Measurements from ENCODE around the gene GNG12.

Gene GNG12

GRCh38 chr1:67840449-67840848 lies 7.2 kb upstream of the GNG12 start:
- DNase-seq (ENCODE audit: low spot score) = no peak

GRCh38 chr1:67839826-67840225 lies 6.6 kb upstream of the GNG12 start:
- DNase-seq (ENCODE audit: low spot score) = no peak

- DNase-seq (ENCODE audit: low spot score) = no peak
Observed at GRCh38 chr1:67838180-67838910, 5.1 kb upstream of the GNG12 start.

GRCh38 chr1:67836769-67837168 lies 3.5 kb upstream of the GNG12 start:
- no peak for DNase-seq (ENCODE audit: low spot score)

GRCh38 chr1:67835663-67836452 lies 2.6 kb upstream of the GNG12 start:
- no peak for DNase-seq (ENCODE audit: low spot score)

GRCh38 chr1:67834246-67834877 lies 1.1 kb upstream of the GNG12 start:
- DNase-seq (ENCODE audit: low spot score) = no peak

GRCh38 chr1:67833602-67833940 lies 304 bp upstream of the GNG12 start:
- no peak for DNase-seq (ENCODE audit: low spot score)

GRCh38 chr1:67831850-67832513 lies 1.3 kb downstream of the GNG12 start:
- DNase-seq (ENCODE audit: low spot score) = no peak

GRCh38 chr1:67830928-67831830 lies 2.1 kb downstream of the GNG12 start:
- DNase-seq (ENCODE audit: low spot score) = no peak

- DNase-seq (ENCODE audit: low spot score) = no peak
Observed at GRCh38 chr1:67830226-67830625, 3.0 kb downstream of the GNG12 start.

- DNase-seq (ENCODE audit: low spot score) = no peak
Observed at GRCh38 chr1:67827688-67828087, 5.6 kb downstream of the GNG12 start.

GRCh38 chr1:67825591-67825990 lies 7.7 kb downstream of the GNG12 start:
- no peak for DNase-seq (ENCODE audit: low spot score)

- DNase-seq (ENCODE audit: low spot score) = no peak
Observed at GRCh38 chr1:67824766-67825165, 8.5 kb downstream of the GNG12 start.

GRCh38 chr1:67823615-67824014 lies 9.7 kb downstream of the GNG12 start:
- DNase-seq (ENCODE audit: low spot score) = no peak

- no peak for DNase-seq (ENCODE audit: low spot score)
Observed at GRCh38 chr1:67821263-67821662, 12.0 kb downstream of the GNG12 start.

GRCh38 chr1:67818725-67819301 lies 14.5 kb downstream of the GNG12 start:
- no peak for DNase-seq (ENCODE audit: low spot score)

GRCh38 chr1:67818162-67818561 lies 15.1 kb downstream of the GNG12 start:
- no peak for DNase-seq (ENCODE audit: low spot score)

GRCh38 chr1:67817319-67817718 lies 15.9 kb downstream of the GNG12 start:
- DNase-seq (ENCODE audit: low spot score) = no peak

- DNase-seq (ENCODE audit: low spot score) = no peak
Observed at GRCh38 chr1:67816506-67816905, 16.8 kb downstream of the GNG12 start.

- DNase-seq (ENCODE audit: low spot score) = no peak
Observed at GRCh38 chr1:67816095-67816475, 17.2 kb downstream of the GNG12 start.
